GM18870 (cell line): ENCODE data around the gene NDUFA3.

Experiments
- ATAC-seq: cut with Tn5 transposase; IDR thresholded peaks from one replicate; pipeline ENCODE4 v1.9.1; 2021; ENCODE audit warnings: moderate library complexity; ENCODE audit not compliant: unreplicated experiment

Gene NDUFA3

DNA sequence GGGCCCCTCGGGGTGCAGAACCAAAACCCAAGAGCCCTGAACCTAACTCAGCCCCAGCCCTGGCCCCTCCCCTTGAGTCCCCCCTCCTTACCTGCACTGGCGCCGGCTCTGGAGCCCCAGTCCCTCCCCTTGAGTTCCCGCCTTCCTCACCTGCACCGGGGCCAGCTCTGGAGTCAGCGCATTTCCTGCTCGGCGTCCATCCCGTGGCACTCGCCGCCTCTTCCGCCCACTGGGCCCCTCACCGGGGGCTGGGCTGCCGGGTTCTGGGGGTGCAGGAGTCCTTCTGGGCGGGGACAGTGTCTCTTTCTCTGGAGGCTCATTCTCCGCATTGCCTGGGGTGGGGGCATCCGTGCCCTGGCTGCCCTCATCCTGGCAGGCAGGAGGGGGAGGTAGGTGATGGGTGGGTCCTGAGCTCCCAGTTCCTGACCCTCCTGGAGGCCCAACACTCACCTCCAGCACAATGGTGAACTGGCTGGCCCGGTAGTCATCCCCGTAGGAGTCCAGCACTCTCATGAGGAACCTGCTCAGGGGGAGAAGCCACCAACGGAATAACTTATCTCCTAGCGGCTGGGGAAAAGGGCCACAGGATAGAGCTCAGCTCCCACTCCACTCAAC is 5.3 kb downstream of the NDUFA3 start:
- ATAC-seq = no peak

GRCh38 chr19:54108496-54108895 is 5.8 kb downstream of the NDUFA3 start:
- ATAC-seq = no peak

GRCh38 chr19:54109651-54110050 is 7.0 kb downstream of the NDUFA3 start:
- ATAC-seq = no peak

DNA sequence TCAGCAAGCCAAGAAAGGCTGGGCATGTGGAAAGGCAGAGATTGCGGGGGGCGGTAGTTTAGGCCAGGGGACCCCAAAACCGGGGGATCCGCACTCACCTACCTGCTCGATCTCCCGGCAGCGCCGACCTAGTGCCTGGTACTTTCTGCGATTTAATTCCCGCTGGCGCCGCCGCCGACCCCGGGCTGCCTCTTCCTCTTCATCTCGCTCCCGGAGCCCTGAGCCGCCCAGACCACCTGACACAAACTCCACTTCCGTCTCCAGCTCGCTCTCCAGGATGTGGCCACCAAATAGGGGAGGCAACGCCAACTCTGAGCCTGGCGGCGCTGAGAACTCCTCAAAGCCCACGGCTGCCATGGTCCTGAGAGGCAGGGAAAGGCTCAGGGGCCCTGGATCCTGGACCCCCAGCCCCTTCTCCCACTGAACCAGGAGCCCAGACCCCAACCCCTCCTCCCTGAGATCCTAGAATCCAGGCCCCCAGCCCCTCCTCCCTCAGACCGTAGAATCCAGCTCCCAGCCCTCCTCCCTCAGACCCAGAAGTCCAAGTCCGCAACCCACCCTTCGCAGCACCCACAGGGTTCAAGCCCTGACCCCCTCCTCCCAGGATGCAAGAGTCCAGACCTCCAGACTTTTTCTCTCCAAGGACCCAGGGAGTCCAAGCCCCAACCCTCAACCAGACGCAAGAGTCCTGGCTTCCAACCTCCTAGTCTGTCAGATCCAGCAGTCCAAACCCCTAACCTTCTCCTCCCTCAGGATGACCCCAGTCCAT is 11.9 kb downstream of the NDUFA3 start:
- ATAC-seq = no peak

DNA sequence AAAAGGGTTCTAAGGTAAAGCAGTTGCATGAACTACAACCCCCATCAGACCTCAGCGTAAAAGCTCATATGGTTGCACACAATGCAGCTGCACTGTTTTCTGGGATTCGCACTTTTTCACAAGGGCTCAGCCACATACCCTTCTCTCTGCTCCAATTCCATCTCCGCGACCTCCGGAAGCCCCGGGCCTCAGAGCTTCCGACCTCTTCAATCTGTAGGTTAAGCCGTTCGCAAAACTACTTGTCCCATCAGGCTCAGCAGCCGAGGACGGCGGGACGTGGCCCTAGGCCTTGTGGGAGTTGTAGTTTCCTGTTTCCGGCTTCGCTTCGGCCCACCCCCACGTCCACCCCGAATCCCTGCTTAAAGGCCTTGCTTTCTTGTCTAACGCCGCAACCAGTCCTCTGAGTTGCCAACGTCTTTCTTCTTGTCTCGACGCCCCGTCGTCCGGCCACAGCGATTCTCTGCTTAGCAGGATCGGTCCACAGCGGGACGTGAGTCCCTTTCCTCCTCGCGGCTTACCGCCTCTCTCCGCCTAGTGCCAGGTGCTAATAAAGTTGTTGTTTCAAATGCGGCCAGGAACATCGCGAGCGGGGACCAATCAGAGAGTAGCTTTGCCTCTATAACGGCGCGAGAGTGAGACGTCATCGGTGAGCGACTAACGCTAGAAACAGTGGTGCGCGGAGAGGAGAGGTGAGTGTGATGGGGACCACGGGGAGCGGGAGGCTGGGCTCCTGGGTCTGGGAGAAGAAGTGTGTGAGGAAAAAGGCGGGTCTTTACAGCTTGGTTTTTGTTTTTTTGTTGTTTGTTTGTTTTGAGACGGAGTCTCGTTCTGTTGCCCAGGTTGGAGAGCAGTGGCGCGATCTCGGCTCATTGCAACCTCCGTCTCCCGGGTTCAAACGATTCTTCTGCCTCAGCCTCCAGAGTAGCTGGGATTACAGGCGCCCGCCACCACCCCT is 12.7 kb downstream of the NDUFA3 start, which contains the start of the genes PRPF31 and TFPT:
Gene PRPF31 (plus strand): TSS at position 646 of the 955 bp plus-strand sequence. CDS start 2,525 bp downstream, outside the sequence.
Gene TFPT (minus strand): TSS at position 549 of the 955 bp plus-strand sequence. CDS start 388 bp downstream, at position 161.
- peak; percentile 83 for ATAC-seq

DNA sequence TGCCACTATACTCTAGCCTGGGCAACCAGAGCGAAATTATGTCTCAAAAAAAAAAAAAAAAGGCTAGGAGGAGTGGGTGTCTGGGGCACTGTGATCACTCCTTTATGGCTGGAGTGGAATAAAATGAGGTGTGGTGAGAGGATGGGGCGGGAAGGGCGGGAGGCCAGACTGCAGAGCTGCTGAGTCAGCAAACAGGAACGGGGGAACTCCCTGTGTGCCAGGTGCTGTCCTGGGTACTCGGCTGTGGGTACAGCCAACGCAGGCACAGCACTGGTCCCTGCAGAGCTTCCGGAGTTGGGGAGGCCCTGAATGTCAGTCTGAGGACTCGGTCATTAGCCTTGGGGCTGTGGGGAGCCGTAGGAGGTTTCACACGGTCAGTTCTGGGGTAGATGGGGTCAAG is 18.6 kb downstream of the NDUFA3 start:
- no peak for ATAC-seq

DNA sequence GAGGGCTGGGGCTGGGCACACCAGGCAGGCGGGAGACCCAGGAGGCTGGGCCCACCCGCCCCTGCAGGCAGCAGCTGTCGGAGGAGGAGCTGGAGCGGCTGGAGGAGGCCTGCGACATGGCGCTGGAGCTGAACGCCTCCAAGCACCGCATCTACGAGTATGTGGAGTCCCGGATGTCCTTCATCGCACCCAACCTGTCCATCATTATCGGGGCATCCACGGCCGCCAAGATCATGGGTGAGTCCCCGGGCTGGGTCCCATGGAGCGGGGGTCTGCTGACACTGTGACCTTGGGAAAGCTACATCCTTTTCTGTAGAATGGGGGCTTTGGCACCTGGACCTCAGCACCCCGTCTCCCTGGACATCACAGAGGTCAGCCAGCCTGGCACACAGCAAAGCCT is 21.0 kb downstream of the NDUFA3 start:
- ATAC-seq = no peak

GRCh38 chr19:54124393-54124792 is 21.7 kb downstream of the NDUFA3 start:
- no peak for ATAC-seq

GRCh38 chr19:54125713-54126112 is 23.1 kb downstream of the NDUFA3 start:
- no peak for ATAC-seq

GRCh38 chr19:54127688-54128440 is 25.2 kb downstream of the NDUFA3 start:
- ATAC-seq = no peak

DNA sequence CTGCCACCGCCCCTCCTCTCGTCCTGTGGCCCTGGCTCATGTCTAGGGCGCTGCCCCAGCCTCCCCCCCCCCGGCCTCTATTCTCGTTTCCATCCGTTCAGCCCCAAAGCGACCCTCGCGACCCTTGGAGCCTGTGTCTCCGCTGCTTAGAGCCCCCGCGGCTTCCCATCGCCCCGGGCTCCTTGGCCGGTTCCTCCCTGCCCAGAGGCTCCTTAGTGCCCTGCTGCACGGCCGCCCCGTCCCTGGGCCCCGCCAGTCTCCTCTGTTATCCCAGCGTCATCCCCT is 25.7 kb downstream of the NDUFA3 start:
- no peak for ATAC-seq

- ATAC-seq = no peak
Measured at GRCh38 chr19:54128796-54129616, 26.4 kb downstream of the NDUFA3 start.

GRCh38 chr19:54129617-54129996 is 27.0 kb downstream of the NDUFA3 start:
- no peak for ATAC-seq

DNA sequence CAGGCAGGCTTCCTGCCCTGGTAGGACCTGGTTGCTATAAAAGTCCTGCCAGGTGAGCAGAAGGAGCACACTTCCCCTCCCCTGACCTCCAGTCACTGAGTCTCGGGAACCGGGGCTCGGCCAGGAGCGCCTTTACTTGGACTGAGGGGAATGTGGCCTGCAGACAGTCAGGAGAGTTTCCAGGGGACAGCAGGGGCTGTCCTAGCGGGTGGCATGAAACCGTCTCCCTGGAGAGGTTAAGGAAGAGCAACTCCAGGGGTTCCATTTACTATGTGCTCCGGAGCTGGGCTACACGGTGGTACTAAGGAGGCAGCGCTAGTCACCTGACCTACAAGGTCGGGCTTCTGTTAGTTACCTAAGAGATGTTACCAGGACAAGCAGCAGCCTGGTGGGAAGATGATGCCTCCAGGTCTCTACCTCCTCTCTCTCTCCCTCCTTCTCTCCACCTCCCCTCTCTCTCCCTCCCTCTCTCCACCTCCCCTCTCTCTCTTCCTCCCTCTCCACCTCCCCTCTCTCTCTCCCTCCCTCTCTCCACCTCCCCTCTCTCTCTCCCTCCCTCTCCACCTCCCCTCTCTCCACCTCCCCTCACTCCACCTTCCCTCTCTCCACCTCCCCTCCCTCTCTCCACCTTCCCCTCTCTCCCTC is 30.8 kb downstream of the NDUFA3 start:
- no peak for ATAC-seq

DNA sequence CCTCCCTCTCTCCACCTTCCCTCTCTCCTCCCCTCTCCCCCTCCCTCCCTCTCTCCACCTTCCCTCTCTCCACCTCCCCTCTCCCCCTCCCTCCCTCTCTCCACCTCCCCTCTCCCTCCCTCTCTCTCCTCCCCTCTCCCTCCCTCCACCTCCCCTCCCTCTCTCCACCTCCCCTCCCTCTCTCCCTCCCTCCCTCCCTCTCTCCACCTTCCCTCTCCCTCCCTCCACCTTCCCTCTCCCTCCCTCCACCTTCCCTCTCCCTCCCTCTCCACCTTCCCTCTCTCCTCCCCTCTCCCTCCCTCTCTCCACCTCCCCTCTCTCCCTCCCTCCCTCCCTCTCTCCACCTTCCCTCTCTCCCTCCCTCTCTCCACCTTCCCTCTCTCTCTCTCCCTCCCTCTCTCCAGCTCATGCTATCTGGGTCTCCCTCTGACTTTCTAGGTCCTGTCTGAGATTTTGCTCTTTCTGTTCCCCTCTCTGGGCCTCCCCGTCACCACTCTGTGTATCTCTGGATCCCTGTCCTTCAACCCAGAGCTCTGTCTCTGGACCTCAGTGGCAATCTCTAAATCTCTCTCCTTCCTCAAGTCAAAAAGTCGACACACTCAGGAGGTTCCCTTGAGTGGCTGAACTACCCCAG is 31.4 kb downstream of the NDUFA3 start:
- ATAC-seq = no peak

GRCh38 chr19:54136086-54136863 is 33.6 kb downstream of the NDUFA3 start:
- ATAC-seq = no peak

DNA sequence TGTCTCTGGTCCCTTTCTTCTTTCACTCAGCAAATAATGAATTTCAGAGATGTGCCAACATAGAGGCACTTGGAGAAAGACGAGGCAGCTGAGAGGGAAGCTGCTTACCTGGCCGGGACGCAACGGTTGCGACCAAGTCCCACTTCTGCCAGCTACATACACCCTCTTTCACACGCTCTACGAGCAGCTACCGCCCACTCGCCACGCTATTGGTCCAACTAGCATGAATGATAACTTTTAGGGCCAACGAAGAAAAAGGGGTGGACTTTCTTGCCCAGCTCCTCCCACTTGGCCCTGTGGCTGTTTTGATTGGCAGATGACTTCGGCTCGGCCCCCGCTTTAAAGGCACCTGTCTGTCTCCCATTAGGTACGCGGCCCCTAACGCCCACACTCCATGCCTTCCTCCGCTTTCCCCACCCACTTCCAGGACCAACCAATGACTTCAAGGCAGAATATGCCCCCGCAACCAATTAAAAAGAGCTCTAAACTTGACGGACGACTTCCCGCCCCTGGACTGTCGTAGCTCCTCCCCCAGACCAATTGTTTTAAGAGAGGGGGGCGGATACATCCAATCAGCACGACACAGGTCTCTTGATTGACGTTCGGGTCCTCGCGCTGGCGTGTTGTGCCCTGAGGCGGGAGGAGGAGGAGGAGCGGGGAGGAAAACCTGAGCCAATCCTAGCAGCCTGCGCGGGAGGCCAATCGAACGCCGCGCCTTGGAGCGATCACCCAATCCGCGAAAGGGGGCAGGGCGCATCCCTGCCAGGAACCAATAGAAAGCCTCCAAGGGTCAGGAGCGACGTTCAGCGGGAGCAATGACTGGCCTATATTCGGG is 34.4 kb downstream of the NDUFA3 start:
- peak; percentile 80 for ATAC-seq
